Activated T-cell treated with anti-CD3 and anti-CD28 coated beads, Interleukin-2, amount 50 U/mL, for 1 hour (primary cell): ENCODE results near the gene WWOX.
"Not testable (repeated sequence)": the region's sequence is repeated elsewhere in the genome, so short reads cannot be mapped to it uniquely, and the experiment has no call there.

Experiments used
- DNase-seq: peaks from one replicate; pipeline ENCODE4 v3.0.0-alpha.2; 2020

Gene WWOX

GRCh38 chr16:78507576-78507975, 408.1 kb downstream of the WWOX start:
- no peak for DNase-seq

- DNase-seq: no peak
These were observed 410.5 kb downstream of the WWOX start for GRCh38 chr16:78509965-78510364.

GRCh38 chr16:78510496-78510895, 411.0 kb downstream of the WWOX start:
- DNase-seq: no peak

- DNase-seq: no peak
These were observed 414.4 kb downstream of the WWOX start for GRCh38 chr16:78513838-78514237.

GRCh38 chr16:78514888-78515287, 415.4 kb downstream of the WWOX start:
- DNase-seq: not testable (repeated sequence)

- no peak for DNase-seq
These were observed 416.0 kb downstream of the WWOX start for GRCh38 chr16:78515421-78515820.

GRCh38 chr16:78516006-78516736, 416.7 kb downstream of the WWOX start:
- no peak for DNase-seq

- DNase-seq: no peak
These were observed 420.4 kb downstream of the WWOX start for GRCh38 chr16:78519896-78520295.

GRCh38 chr16:78520470-78520869, 421.0 kb downstream of the WWOX start:
- no peak for DNase-seq

- no peak for DNase-seq
These were observed 422.9 kb downstream of the WWOX start for GRCh38 chr16:78522327-78522726.

GRCh38 chr16:78523212-78523985, 423.9 kb downstream of the WWOX start:
- DNase-seq: no peak

- no peak for DNase-seq
These were observed 424.7 kb downstream of the WWOX start for GRCh38 chr16:78524066-78524595.

GRCh38 chr16:78528265-78528664, 428.8 kb downstream of the WWOX start:
- no peak for DNase-seq

- DNase-seq: no peak
These were observed 430.4 kb downstream of the WWOX start for GRCh38 chr16:78529881-78530280.

- DNase-seq: no peak
These were observed 430.8 kb downstream of the WWOX start for GRCh38 chr16:78530283-78530682.

- no peak for DNase-seq
These were observed 435.6 kb downstream of the WWOX start for GRCh38 chr16:78535098-78535497.

- DNase-seq: no peak
These were observed 438.1 kb downstream of the WWOX start for GRCh38 chr16:78537511-78537910.

- DNase-seq: no peak
These were observed 438.8 kb downstream of the WWOX start for GRCh38 chr16:78538292-78538691.

- no peak for DNase-seq
These were observed 439.5 kb downstream of the WWOX start for GRCh38 chr16:78538919-78539318.

GRCh38 chr16:78542419-78542818, 443.0 kb downstream of the WWOX start:
- no peak for DNase-seq

GRCh38 chr16:78543023-78543422, 443.6 kb downstream of the WWOX start:
- DNase-seq: no peak

- no peak for DNase-seq
These were observed 449.9 kb downstream of the WWOX start for GRCh38 chr16:78549366-78549765.

- no peak for DNase-seq
These were observed 452.1 kb downstream of the WWOX start for GRCh38 chr16:78551487-78552085.
